GM21515 (cell line): Measurements from ENCODE around the gene NEK10.

ENCODE experiments used
- ATAC-seq: cut with Tn5 transposase; IDR thresholded peaks from one replicate; pipeline ENCODE4 v1.9.1; 2021; ENCODE audit not compliant: unreplicated experiment

Gene NEK10

DNA sequence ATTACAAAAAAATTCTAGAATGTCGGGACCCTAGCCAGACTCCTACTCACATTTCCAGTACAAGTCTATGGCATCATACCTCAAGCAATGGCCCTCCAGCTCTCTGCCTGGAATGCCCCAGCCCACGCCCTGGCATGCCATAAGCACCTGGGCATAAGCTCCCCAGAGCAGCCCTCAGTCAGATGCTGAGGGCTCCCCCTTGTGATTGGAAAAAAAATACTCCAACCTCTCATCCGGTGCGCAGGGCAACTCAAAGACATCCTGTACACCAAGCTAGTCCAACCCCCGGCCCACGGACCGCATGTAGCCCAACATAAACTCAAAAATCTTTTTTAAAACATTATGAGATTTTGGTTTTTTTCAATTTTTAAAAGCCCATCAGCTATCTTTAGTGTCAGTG, 115.4 kb downstream of the NEK10 start:
- ATAC-seq = peak; percentile 76

- ATAC-seq = no peak
These were observed 115.8 kb downstream of the NEK10 start for GRCh38 chr3:27253391-27253790.

DNA sequence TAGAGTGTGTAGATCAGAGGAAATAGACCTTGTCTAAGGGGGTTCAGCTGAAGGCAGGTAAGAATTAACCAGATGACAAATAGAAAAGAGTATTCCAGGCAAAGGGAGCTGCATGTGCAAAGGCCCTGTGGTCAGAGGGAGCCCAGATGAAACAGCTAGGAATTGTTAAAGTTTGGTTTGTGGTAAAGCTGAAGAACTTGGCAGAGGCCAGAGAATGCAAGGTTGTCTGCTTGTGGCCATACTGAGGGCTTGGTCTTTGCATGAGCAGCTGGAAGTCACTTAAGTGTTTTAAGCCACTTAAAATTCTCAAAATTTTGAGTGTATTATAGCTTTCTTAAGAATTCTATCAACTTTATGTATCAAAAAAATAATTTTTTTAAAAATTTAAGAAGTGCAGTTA, 116.5 kb downstream of the NEK10 start:
- ATAC-seq = no peak

DNA sequence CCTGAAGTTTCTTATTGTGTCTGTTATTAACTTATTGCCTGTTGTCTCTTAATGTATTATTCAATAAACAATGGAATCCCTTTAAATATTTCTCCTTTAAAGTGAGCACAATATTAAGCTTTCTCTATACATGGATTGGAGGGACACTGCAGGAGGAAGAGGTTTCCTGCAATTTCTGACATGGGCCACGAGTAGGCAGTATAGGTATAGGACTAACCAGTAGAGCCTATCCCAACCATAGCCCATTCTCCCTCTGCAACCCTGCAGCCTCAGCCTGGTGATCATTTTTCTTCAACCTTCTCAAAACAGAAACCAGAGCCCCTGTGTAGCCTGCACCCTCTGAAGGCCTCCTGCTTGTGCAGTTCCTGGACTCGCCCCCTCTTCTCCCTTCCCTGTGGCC, 124.8 kb downstream of the NEK10 start:
- no peak for ATAC-seq

DNA sequence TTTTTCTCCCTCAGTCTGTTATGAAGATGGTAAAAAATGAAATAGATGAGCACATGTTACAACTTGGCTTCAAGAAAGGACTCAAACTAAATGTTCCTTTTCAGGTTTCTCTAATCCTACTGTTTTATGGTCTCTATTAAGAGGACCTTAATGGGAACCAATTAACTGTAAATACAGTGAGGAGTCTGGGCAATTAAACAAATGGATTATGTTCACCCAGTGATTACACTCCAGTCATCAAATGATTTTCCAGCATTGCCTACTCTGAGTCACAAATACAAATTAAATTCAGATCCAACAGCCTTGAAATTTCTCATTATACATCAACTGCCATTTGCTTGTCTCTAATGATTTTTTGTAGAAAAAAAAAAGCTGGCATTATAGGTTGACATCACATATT, 129.2 kb downstream of the NEK10 start:
- ATAC-seq = no peak

DNA sequence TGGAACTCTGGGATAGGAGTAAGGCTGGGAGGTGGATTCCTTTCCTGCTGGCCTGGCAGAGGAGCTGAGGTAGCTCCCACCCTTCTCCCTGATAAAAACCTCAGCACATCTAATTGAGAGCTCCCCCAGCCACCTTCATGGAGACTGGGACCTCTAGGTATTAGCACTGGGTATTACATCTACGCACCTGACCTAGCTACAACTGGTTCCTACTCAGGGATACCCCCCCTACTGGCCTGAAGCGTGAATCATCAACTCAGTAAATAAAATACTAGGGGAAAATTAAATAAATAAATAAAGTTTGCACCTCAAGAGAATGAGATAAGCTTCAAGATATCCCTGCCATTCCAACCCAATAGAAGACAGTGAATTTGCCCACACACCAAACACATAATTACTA, 140.4 kb downstream of the NEK10 start:
- peak; percentile 68 for ATAC-seq

GRCh38 chr3:27224197-27224596, 145.0 kb downstream of the NEK10 start:
- no peak for ATAC-seq

DNA sequence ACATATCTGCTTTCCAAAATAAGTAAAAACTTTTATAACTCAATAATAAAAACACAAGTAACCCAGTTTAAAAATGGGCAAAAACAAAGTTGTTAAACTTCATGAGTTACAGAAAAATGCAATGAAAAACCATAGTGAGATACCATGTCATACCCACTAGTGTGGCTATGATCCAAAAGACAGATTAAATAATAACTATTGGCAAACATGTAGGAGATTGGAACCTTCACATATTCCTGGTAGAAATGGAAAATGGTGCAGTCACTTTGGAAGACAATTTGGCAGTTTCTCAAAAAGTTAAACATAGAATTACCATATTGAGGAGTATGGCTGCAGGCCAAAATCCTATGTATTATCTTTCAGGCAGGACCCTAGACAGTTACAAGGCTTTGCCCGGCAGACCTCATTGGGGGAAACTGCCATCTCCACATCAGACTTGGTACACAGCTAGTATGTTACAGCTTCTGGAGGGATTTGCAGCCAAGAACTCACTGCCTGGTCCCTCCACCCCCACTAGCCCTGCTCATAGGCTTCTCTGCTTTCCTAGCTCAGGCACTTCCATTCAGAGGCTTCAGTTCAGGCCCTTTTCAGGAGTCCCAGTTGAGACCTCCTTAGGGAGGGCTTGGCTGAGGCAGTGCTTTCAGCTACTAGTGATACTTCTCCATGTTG, 147.8 kb downstream of the NEK10 start:
- no peak for ATAC-seq

DNA sequence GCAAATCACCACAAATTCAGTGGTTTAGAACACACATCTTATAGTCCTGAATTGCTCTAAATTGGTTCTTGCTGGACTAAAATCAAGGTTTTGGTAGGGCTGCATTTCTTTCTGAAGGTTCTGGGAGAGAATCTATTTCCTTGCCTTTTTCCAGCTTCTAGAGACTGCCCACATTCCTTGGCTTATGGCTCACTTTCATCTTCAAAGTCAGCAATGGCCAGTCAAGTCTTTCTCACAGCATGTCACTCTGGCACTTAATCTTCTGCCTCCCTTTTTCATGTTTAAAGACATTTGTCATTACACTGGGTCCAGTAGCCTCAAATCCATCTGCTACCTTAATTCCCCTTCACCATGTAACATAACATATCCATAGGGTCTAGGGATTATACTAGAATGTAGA, 149.0 kb downstream of the NEK10 start:
- ATAC-seq = no peak

- no peak for ATAC-seq
These were observed 149.9 kb downstream of the NEK10 start for GRCh38 chr3:27219127-27219845.

GRCh38 chr3:27216955-27217552, 152.1 kb downstream of the NEK10 start:
- ATAC-seq = no peak

GRCh38 chr3:27216295-27216855, 152.8 kb downstream of the NEK10 start:
- no peak for ATAC-seq

- no peak for ATAC-seq
These were observed 155.7 kb downstream of the NEK10 start for GRCh38 chr3:27213450-27213849.

DNA sequence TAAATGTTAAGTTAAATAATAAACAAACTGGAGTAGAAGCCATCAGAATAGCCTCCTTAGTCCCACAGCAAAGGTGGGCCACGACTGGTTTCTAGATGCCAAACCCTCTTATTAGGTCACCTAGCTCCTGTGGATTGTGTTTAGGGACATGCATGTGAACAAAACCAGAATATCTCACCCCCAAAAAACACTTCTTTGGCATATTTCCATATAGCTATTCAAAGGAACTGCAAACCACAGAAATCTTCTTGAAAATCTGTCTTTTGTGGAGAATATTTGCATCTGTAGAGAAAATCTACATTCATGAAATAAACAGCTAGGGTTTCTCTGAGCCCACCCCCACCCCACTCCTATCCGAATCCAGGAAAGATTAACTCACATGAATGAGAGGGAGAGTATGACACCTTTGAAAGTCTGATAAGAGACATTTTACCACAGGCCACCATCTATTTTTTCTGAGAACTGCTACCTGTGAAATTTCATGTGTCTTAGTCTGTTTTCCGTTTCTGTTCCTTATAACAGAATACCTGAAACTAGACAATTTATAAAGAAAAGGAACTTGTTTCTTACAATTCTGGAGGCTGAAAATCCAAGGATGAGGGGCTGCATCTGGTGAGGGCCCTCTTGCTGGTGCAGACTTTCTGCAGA, 159.4 kb downstream of the NEK10 start:
- peak; percentile 79 for ATAC-seq

GRCh38 chr3:27208961-27209616, 160.1 kb downstream of the NEK10 start:
- no peak for ATAC-seq

GRCh38 chr3:27202959-27203358, 166.2 kb downstream of the NEK10 start:
- ATAC-seq = no peak

DNA sequence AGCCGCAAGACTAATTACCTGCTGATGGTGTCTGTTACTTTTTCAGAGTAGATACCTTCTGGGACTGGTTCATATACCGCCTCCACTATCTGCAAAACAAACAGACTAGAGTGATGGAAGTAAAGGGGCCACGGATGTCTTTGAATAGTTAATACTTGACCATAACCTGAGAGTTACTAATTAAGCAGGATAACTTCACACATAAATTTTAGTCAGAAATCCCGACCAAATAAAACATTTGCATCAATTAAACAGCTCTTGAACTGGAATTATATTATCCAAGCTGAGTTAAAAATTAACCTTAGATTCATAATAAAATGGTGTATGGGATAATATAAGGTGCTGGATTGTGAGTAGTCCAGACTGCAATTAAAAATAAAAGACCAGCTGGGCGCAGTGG, 167.7 kb downstream of the NEK10 start:
- no peak for ATAC-seq

- ATAC-seq = no peak
These were observed 168.3 kb downstream of the NEK10 start for GRCh38 chr3:27200721-27201489.

DNA sequence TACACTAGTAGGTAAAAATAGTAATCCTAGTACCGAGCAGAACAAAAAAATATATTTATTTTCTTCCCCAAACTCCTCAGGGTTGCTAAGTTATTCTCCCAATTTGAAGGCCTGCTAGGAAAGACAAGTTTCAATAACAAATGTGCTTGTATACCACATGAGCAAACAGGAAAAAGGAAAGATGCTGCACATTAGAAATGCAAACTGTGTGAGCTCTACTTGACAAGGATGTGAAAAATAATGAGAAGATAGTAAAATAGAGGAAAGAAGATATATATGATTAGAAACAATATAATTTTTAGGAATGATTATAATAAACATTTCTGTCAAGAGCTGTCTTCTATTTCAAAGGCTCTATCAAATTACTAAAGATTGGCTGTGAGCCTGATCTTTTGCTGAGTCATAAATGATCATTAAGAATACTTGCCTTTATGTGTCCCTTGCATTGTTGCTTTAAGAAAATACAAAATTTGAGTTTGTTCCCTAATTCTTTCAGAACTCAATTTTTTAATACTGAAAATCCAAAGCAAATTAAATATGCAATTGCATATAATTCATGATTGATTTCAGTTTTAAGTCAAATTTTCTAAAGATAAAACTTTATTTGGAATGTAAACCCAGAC, 174.2 kb downstream of the NEK10 start:
- ATAC-seq = no peak

- no peak for ATAC-seq
These were observed 176.1 kb downstream of the NEK10 start for GRCh38 chr3:27193056-27193455.
